Measurements from ENCODE around the gene ERICH4. TPM values are rescaled to one million over a fixed set of nuclear protein-coding genes. Genes with fewer than 3 reads are reported as not detected.

Gene ERICH4
- polyA plus RNA-seq, 2 donors: not detected

DNA sequence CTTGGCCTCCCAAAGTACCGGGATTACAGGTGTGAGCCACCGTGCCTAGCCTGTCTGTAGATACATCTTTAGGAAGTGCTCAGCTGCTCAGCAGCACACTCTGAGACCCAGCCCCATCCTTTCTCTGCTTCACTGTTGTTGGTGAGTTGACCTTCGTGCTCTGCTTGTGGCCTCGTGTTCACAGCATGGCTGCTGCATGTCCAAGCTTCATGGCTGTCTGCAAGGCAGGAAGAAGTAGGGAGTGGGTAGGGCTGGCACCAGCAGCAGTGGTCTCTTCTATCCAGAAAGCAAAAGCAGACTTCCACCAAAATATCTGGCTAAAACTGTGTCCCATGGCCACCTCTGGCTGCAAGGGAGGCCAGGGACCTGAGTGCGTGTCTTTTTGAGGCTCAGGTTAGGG is 30.0 kb upstream of the ERICH4 start:
- Histone ChIP-seq H3K27me3 (ENCODE audit: control insufficient read depth in 1 of 2, insufficient read depth in 2 of 2, low read length in 2 of 2) (no peaks in the 10 kb centered on the region), H3K36me3 (ENCODE audit: control insufficient read depth in 2 of 2, insufficient read depth in 2 of 2, low read length in 1 of 2) (peaks cover 5 to 31% of the 10 kb centered on the region in 2 donors), H3K27ac (ENCODE audit: low read depth in 2 of 2, low read length in 1 of 2) (no peak overlapping the region), H3K4me1 (ENCODE audit: control insufficient read depth in 2 of 2, insufficient read depth in 2 of 2, low read length in 1 of 2) (peaks cover 3 to 7% of the 10 kb centered on the region in 2 donors), H3K4me3 (ENCODE audit: low read depth in 1 of 2, low read length in 2 of 2) (no peak overlapping the region), H3K9me3 (ENCODE audit: control insufficient read depth in 2 of 2, insufficient read depth in 1 of 2, low read depth in 1 of 2, low read length in 1 of 2) (no peaks in the 10 kb centered on the region)
- WGBS, 2 donors: 96 to 97% methylated on average over 5 of the region's 5 CpGs

DNA sequence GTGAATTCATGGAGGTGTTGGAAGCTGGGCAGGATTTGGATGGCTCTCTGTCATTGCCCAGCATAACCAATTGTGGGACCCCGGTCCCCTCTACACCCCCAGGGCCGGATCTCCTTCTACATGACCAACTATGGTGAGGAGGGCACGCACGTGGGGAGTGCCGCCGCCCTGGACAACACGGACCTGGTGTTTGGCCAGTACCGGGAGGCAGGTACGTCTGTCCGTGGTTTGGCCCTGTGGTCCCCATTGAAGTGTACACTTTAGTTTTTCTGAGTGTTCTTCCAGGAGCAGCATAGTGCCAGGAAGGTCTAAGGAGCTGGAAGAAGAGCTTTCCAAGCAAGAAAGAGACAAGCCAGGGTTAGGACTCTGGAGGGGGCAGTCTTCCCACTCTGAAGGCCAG is 29.0 kb upstream of the ERICH4 start:
- Histone ChIP-seq H3K36me3 (ENCODE audit: control insufficient read depth in 2 of 2, insufficient read depth in 2 of 2, low read length in 1 of 2) (peaks cover 12 to 33% of the 10 kb centered on the region in 2 donors), H3K27me3 (ENCODE audit: control insufficient read depth in 1 of 2, insufficient read depth in 2 of 2, low read length in 2 of 2) (no peaks in the 10 kb centered on the region), H3K4me3 (ENCODE audit: low read depth in 1 of 2, low read length in 2 of 2) (no peak overlapping the region), H3K4me1 (ENCODE audit: control insufficient read depth in 2 of 2, insufficient read depth in 2 of 2, low read length in 1 of 2) (peaks cover 3 to 7% of the 10 kb centered on the region in 2 donors), H3K27ac (ENCODE audit: low read depth in 2 of 2, low read length in 1 of 2) (no peak overlapping the region), H3K9me3 (ENCODE audit: control insufficient read depth in 2 of 2, insufficient read depth in 1 of 2, low read depth in 1 of 2, low read length in 1 of 2) (peaks cover 0 to under 1% of the 10 kb centered on the region in 2 donors)
- WGBS, 2 donors: 91 to 92% methylated on average over 10 of the region's 10 CpGs

DNA sequence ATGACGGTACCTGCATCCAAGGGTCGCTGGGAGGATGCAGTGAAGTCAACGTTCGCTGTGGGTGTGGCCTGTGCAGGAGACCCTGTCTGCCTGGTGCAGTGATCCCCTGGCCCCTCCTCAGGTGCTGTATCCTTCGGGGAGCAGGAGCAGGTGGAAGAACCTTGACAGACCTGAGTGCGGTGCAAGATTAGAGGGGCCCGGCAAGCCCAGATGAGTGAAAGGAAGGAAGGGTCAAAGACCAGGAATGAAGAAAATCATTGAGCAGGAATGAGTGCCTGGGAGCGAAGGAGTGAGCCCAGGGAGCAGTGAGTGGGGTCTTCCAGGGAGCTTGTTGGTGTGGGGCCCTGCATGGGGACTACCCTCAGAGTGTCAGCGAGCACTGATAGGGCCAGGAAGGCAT is 28.5 kb upstream of the ERICH4 start:
- Histone ChIP-seq H3K9me3 (ENCODE audit: control insufficient read depth in 2 of 2, insufficient read depth in 1 of 2, low read depth in 1 of 2, low read length in 1 of 2) (peaks cover 0 to 1% of the 10 kb centered on the region in 2 donors), H3K27me3 (ENCODE audit: control insufficient read depth in 1 of 2, insufficient read depth in 2 of 2, low read length in 2 of 2) (no peaks in the 10 kb centered on the region), H3K36me3 (ENCODE audit: control insufficient read depth in 2 of 2, insufficient read depth in 2 of 2, low read length in 1 of 2) (peaks cover 14 to 36% of the 10 kb centered on the region in 2 donors), H3K4me3 (ENCODE audit: low read depth in 1 of 2, low read length in 2 of 2) (no peak overlapping the region), H3K27ac (ENCODE audit: low read depth in 2 of 2, low read length in 1 of 2) (no peak overlapping the region), H3K4me1 (ENCODE audit: control insufficient read depth in 2 of 2, insufficient read depth in 2 of 2, low read length in 1 of 2) (peaks cover 3 to 7% of the 10 kb centered on the region in 2 donors)
- WGBS, 2 donors: 87 to 89% methylated on average over 9 of the region's 9 CpGs

DNA sequence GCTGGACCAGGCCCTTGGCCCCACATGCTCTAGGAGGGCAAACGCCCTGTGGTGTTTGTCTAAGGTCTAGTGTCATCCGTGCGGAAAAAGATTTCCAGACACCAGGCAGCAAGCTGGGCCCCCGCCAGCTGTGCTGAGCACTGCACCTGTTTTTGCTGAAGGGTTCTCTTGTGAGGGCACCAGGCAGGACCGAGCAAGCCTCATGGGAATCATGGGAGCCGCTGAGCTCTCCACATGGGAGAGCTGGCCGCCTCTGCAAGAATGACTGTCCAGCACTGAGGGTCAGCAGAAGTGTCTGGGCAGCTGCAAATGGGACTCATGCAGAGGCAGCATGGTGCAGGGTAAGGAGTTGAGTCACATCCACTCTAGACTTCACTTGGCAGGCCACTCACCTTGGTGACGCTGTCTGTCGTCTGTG is 27.8 kb upstream of the ERICH4 start:
- Histone ChIP-seq H3K4me3 (ENCODE audit: low read depth in 1 of 2, low read length in 2 of 2) (no peak overlapping the region), H3K27ac (ENCODE audit: low read depth in 2 of 2, low read length in 1 of 2) (peak overlapping the region in 1 of 2 donors; percentile 24), H3K9me3 (ENCODE audit: control insufficient read depth in 2 of 2, insufficient read depth in 1 of 2, low read depth in 1 of 2, low read length in 1 of 2) (peaks cover 0 to 1% of the 10 kb centered on the region in 2 donors), H3K4me1 (ENCODE audit: control insufficient read depth in 2 of 2, insufficient read depth in 2 of 2, low read length in 1 of 2) (peaks cover 3 to 7% of the 10 kb centered on the region in 2 donors), H3K27me3 (ENCODE audit: control insufficient read depth in 1 of 2, insufficient read depth in 2 of 2, low read length in 2 of 2) (no peaks in the 10 kb centered on the region), H3K36me3 (ENCODE audit: control insufficient read depth in 2 of 2, insufficient read depth in 2 of 2, low read length in 1 of 2) (peaks cover 18 to 40% of the 10 kb centered on the region in 2 donors)
- WGBS, 2 donors: 79 to 84% methylated on average over 9 of the region's 9 CpGs

DNA sequence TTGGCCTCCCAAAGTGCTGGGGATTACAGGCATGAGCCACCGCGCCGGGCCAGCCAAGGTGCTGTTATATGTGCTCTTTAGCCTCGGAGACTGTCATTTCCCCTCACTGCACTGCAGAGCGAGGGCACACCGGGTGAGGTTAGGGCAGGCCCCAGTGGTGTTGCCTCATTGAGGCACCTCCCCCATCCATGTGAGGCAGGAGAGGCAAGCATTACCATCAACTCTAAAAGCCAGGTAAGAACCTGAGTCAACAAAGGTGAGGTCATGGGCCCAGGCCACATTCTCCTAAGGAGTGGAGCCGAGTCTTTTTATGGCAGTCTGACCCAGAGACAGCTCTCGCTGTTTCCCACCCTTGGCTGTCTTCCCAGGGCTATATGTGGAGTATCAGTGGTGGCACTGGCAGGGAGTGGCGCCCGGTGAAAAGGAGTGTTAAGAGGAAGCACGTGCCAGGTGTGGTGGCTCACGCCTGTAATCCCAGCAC is 26.7 kb upstream of the ERICH4 start:
- peaks cover 18 to 42% of the 10 kb centered on the region in 2 donors for H3K36me3 ChIP-seq (ENCODE audit: control insufficient read depth in 2 of 2, insufficient read depth in 2 of 2, low read length in 1 of 2)
- peaks cover 0 to 1% of the 10 kb centered on the region in 2 donors for H3K9me3 ChIP-seq (ENCODE audit: control insufficient read depth in 2 of 2, insufficient read depth in 1 of 2, low read depth in 1 of 2, low read length in 1 of 2)
- H3K4me1 ChIP-seq (ENCODE audit: control insufficient read depth in 2 of 2, insufficient read depth in 2 of 2, low read length in 1 of 2): peaks cover 3 to 9% of the 10 kb centered on the region in 2 donors
- H3K4me3 ChIP-seq (ENCODE audit: low read depth in 1 of 2, low read length in 2 of 2): no peak overlapping the region
- no peaks in the 10 kb centered on the region for H3K27me3 ChIP-seq (ENCODE audit: control insufficient read depth in 1 of 2, insufficient read depth in 2 of 2, low read length in 2 of 2)
- H3K27ac ChIP-seq (ENCODE audit: low read depth in 2 of 2, low read length in 1 of 2): peak overlapping the region; percentile 14 to 81
- WGBS, 2 donors: 64 to 79% methylated on average over 12 of the region's 12 CpGs

DNA sequence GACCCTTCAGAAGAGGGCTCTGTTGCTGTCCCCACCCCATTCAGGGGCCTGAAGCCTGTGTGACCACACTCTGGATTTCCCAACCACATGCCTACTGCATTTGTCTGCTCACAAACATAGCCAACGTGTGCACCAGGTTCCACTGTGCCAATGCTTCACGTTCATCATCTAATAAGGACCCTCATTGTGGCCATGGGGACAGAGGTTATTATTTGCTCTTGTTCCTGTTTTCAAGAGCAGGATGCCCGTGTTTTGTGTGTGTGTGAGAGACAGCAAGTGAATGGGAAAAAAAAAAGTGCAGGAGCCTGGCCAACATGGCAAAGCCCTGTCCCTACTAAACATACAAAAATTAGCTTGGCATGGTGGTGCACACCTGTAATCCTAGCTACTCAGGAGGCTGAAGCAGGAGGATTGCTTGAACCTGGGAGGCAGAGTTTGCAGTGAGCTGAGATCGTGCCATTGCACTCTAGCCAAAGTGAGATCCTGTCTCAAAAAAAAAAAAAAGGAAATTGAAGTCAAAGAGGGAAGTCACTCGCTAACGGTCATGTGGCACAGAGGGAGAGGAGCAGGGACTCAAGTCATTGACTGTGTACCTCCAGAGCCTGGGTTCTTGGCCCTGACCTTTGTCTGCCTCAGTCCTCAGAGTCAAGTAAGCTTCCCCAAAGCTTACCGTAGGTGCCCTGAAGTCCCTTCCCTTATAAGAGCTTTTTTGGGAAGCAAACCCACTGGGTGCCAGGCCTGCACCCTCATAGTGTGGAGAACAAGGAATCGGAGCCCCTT is 22.7 kb upstream of the ERICH4 start:
- peak overlapping the region; percentile 35 to 59 for H3K27ac ChIP-seq (ENCODE audit: low read depth in 2 of 2, low read length in 1 of 2)
- 72 to 75% methylated on average over 8 of the region's 8 CpGs for WGBS, 2 donors
- H3K4me3 ChIP-seq (ENCODE audit: low read depth in 1 of 2, low read length in 2 of 2): no peak overlapping the region
- H3K27me3 ChIP-seq (ENCODE audit: control insufficient read depth in 1 of 2, insufficient read depth in 2 of 2, low read length in 2 of 2): no peaks in the 10 kb centered on the region
- H3K36me3 ChIP-seq (ENCODE audit: control insufficient read depth in 2 of 2, insufficient read depth in 2 of 2, low read length in 1 of 2): peaks cover 24 to 57% of the 10 kb centered on the region in 2 donors
- peaks cover 0 to 3% of the 10 kb centered on the region in 2 donors for H3K9me3 ChIP-seq (ENCODE audit: control insufficient read depth in 2 of 2, insufficient read depth in 1 of 2, low read depth in 1 of 2, low read length in 1 of 2)
- H3K4me1 ChIP-seq (ENCODE audit: control insufficient read depth in 2 of 2, insufficient read depth in 2 of 2, low read length in 1 of 2): peaks cover 0 to 14% of the 10 kb centered on the region in 2 donors

DNA sequence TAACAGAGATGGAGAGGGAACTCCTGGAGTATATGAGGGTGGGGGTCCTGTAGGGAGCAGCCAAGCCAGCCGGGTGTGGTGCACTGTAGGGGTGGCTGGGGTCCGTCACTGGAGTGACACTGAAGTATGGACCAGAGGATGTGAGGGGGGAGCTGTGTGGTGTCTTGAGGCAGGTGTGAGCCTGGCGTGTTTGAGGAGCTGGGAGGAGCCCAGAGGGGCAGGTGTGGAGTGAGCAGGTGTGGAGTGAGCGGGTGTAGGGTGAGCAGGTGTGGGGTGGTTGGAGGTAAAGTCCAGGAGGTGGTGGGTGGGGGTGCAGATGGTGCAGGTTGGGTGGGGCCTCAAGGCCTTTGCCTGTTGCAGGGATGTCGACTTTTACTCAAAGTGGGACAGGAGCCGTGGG is 21.6 kb upstream of the ERICH4 start:
- peaks cover 0 to 23% of the 10 kb centered on the region in 2 donors for H3K4me1 ChIP-seq (ENCODE audit: control insufficient read depth in 2 of 2, insufficient read depth in 2 of 2, low read length in 1 of 2)
- WGBS, 2 donors: 79 to 80% methylated on average over 6 of the region's 6 CpGs
- H3K9me3 ChIP-seq (ENCODE audit: control insufficient read depth in 2 of 2, insufficient read depth in 1 of 2, low read depth in 1 of 2, low read length in 1 of 2): peaks cover 0 to 3% of the 10 kb centered on the region in 2 donors
- H3K36me3 ChIP-seq (ENCODE audit: control insufficient read depth in 2 of 2, insufficient read depth in 2 of 2, low read length in 1 of 2): peaks cover 24 to 62% of the 10 kb centered on the region in 2 donors
- H3K27ac ChIP-seq (ENCODE audit: low read depth in 2 of 2, low read length in 1 of 2): peak overlapping the region in 1 of 2 donors; percentile 36
- no peak overlapping the region for H3K4me3 ChIP-seq (ENCODE audit: low read depth in 1 of 2, low read length in 2 of 2)
- no peaks in the 10 kb centered on the region for H3K27me3 ChIP-seq (ENCODE audit: control insufficient read depth in 1 of 2, insufficient read depth in 2 of 2, low read length in 2 of 2)

DNA sequence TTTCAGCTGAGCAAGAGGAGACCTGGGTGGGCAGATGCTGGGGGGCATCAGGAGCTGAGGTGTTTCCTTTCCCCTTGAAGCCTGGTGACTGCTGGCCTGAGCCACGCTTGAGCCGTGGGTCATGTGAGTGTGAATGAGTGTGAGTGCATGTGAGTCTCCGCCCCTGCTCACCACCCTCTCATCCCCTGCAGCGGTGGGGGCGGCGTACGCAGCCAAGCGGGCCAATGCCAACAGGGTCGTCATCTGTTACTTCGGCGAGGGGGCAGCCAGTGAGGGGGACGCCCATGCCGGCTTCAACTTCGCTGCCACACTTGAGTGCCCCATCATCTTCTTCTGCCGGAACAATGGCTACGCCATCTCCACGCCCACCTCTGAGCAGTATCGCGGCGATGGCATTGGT is 21.0 kb upstream of the ERICH4 start:
- Histone ChIP-seq H3K27ac (ENCODE audit: low read depth in 2 of 2, low read length in 1 of 2) (peak overlapping the region in 1 of 2 donors; percentile 36), H3K4me1 (ENCODE audit: control insufficient read depth in 2 of 2, insufficient read depth in 2 of 2, low read length in 1 of 2) (peaks cover 0 to 27% of the 10 kb centered on the region in 2 donors), H3K27me3 (ENCODE audit: control insufficient read depth in 1 of 2, insufficient read depth in 2 of 2, low read length in 2 of 2) (no peaks in the 10 kb centered on the region), H3K36me3 (ENCODE audit: control insufficient read depth in 2 of 2, insufficient read depth in 2 of 2, low read length in 1 of 2) (peaks cover 24 to 63% of the 10 kb centered on the region in 2 donors), H3K9me3 (ENCODE audit: control insufficient read depth in 2 of 2, insufficient read depth in 1 of 2, low read depth in 1 of 2, low read length in 1 of 2) (peaks cover 0 to 3% of the 10 kb centered on the region in 2 donors), H3K4me3 (ENCODE audit: low read depth in 1 of 2, low read length in 2 of 2) (no peak overlapping the region)
- WGBS, 2 donors: 90 to 94% methylated on average over 20 of the region's 20 CpGs

DNA sequence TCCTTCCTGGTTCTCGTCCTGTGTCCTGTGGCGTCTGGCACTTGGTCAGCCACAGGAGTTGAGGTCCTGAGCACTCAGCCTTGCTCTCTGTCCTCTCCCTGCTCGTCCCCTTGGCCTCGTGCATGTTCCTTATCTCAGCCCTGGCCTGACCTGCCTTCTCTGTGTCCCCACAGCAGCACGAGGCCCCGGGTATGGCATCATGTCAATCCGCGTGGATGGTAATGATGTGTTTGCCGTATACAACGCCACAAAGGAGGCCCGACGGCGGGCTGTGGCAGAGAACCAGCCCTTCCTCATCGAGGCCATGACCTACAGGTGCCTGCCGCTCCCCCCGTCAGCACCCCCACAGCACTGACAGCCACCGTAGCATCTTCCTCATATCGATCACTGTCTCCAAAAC is 20.5 kb upstream of the ERICH4 start:
- Histone ChIP-seq H3K4me1 (ENCODE audit: control insufficient read depth in 2 of 2, insufficient read depth in 2 of 2, low read length in 1 of 2) (peaks cover 0 to 27% of the 10 kb centered on the region in 2 donors), H3K4me3 (ENCODE audit: low read depth in 1 of 2, low read length in 2 of 2) (no peak overlapping the region), H3K36me3 (ENCODE audit: control insufficient read depth in 2 of 2, insufficient read depth in 2 of 2, low read length in 1 of 2) (peaks cover 24 to 60% of the 10 kb centered on the region in 2 donors), H3K27ac (ENCODE audit: low read depth in 2 of 2, low read length in 1 of 2) (no peak overlapping the region), H3K27me3 (ENCODE audit: control insufficient read depth in 1 of 2, insufficient read depth in 2 of 2, low read length in 2 of 2) (no peaks in the 10 kb centered on the region), H3K9me3 (ENCODE audit: control insufficient read depth in 2 of 2, insufficient read depth in 1 of 2, low read depth in 1 of 2, low read length in 1 of 2) (peaks cover 0 to 3% of the 10 kb centered on the region in 2 donors)
- WGBS, 2 donors: 83% methylated on average over 18 of the region's 18 CpGs
